SJSA1 (cell line): ENCODE data around the gene DGKB. TPM values are rescaled to one million over a fixed set of nuclear protein-coding genes. Genes with fewer than 3 reads are reported as not detected.

ENCODE experiments used
- DNase-seq, 2 experiments: peaks; one replicate each; pipeline ENCODE4 v3.0.0-alpha.2; 2015 to 2020; ENCODE audit warnings: low spot score in 2 of 2, low read depth in 1 of 2
- H3K27ac ChIP-seq: fragments of 250-450 bp; sonication (Bioruptor Pico); 2 replicates; pipeline ENCODE4 v1.5.1; 2020; ENCODE audit warnings: mild to moderate bottlenecking, moderate library complexity
- H3K27me3 ChIP-seq: fragments of 250-450 bp; sonication (Bioruptor Pico); replicated peaks from 2 replicates; pipeline ENCODE4 v1.5.1; 2020; ENCODE audit warnings: mild to moderate bottlenecking, moderate library complexity
- H3K36me3 ChIP-seq: fragments of 250-450 bp; sonication (Bioruptor Pico); 2 replicates; pipeline ENCODE4 v1.5.1; 2020; ENCODE audit warnings: mild to moderate bottlenecking
- H3K4me1 ChIP-seq: fragments of 250-450 bp; sonication (Bioruptor Pico); replicated peaks from 2 replicates; pipeline ENCODE4 v1.6.1; 2021; ENCODE audit warnings: mild to moderate bottlenecking
- H3K4me3 ChIP-seq: fragments of 250-450 bp; sonication (Bioruptor Pico); 2 replicates; pipeline ENCODE4 v1.5.1; 2020; ENCODE audit warnings: mild to moderate bottlenecking
- H3K9me3 ChIP-seq: fragments of 250-450 bp; sonication (Bioruptor Pico); replicated peaks from 2 replicates; pipeline ENCODE4 v1.5.1; 2020; ENCODE audit warnings: mild to moderate bottlenecking
- total RNA-seq: library from RNA; depleted of rRNA; stranded (reverse); fragments of >200 nt; shearing (Covaris generic); gene quantifications from 2 replicates; pipeline ENCODE4 v1.2.3, GENCODE V29; 2014

The DGKB gene
- total RNA-seq, 1 experiment from 2014 or later, result not detected

GRCh38 chr7:14115701-14116100 lies 786.9 kb downstream of the DGKB start:
- no peaks in the 10 kb centered on the region for H3K4me1 ChIP-seq
- no peaks in the 10 kb centered on the region for H3K27me3 ChIP-seq
- H3K27ac ChIP-seq, result no peak overlapping the region
- no peak for DNase-seq
- H3K9me3 ChIP-seq, result no peaks in the 10 kb centered on the region
- no peaks in the 10 kb centered on the region for H3K36me3 ChIP-seq
- H3K4me3 ChIP-seq, result no peak overlapping the region

- Histone ChIP-seq H3K36me3 (no peaks in the 10 kb centered on the region), H3K9me3 (no peaks in the 10 kb centered on the region), H3K4me3 (no peak overlapping the region), H3K4me1 (no peaks in the 10 kb centered on the region), H3K27me3 (no peaks in the 10 kb centered on the region), H3K27ac (no peak overlapping the region)
- DNase-seq, result no peak
Measured at GRCh38 chr7:14104861-14105260, 797.7 kb downstream of the DGKB start.

GRCh38 chr7:14096159-14096558 lies 806.4 kb downstream of the DGKB start:
- DNase-seq, result no peak
- no peaks in the 10 kb centered on the region for H3K36me3 ChIP-seq

GRCh38 chr7:14095233-14095950 lies 807.2 kb downstream of the DGKB start:
- no peaks in the 10 kb centered on the region for H3K4me1 ChIP-seq
- H3K27ac ChIP-seq, result no peak overlapping the region
- H3K4me3 ChIP-seq, result no peak overlapping the region
- no peaks in the 10 kb centered on the region for H3K9me3 ChIP-seq
- H3K27me3 ChIP-seq, result no peaks in the 10 kb centered on the region
- no peak for DNase-seq
- H3K36me3 ChIP-seq, result no peaks in the 10 kb centered on the region

More at GRCh38 chr7:14096159-14096558, 806.4 kb downstream of the DGKB start:
- H3K4me1 ChIP-seq, result no peaks in the 10 kb centered on the region
- H3K4me3 ChIP-seq, result no peak overlapping the region
- no peak overlapping the region for H3K27ac ChIP-seq
- H3K9me3 ChIP-seq, result no peaks in the 10 kb centered on the region
- H3K27me3 ChIP-seq, result no peaks in the 10 kb centered on the region
